Fibroblast of lung (primary cell): ENCODE measurements around the gene CXCL5.

Source experiments
- EZH2 ChIP-seq: IDR thresholded peaks from 2 replicates; pipeline ENCODE4 v1.5.1; 2012; ENCODE audit warnings: low read length, control low read depth, mild to moderate bottlenecking; ENCODE audit errors: missing control alignments
- TF ChIP-seq, protein P1 (sequence below), 2 donors: IDR thresholded peaks in 1 of 2; conservative IDR thresholded peaks in 1 of 2; 1 replicate in 1 of 2; 2 replicates in 1 of 2; pipeline ENCODE4 v1.5.1; 2011 to 2012; ENCODE audit warnings: low read length in 2 of 2, control low read depth in 1 of 2, inconsistent platforms in 1 of 2, low read depth in 1 of 2, mild to moderate bottlenecking in 1 of 2

- TF ChIP-seq, protein P1, sequence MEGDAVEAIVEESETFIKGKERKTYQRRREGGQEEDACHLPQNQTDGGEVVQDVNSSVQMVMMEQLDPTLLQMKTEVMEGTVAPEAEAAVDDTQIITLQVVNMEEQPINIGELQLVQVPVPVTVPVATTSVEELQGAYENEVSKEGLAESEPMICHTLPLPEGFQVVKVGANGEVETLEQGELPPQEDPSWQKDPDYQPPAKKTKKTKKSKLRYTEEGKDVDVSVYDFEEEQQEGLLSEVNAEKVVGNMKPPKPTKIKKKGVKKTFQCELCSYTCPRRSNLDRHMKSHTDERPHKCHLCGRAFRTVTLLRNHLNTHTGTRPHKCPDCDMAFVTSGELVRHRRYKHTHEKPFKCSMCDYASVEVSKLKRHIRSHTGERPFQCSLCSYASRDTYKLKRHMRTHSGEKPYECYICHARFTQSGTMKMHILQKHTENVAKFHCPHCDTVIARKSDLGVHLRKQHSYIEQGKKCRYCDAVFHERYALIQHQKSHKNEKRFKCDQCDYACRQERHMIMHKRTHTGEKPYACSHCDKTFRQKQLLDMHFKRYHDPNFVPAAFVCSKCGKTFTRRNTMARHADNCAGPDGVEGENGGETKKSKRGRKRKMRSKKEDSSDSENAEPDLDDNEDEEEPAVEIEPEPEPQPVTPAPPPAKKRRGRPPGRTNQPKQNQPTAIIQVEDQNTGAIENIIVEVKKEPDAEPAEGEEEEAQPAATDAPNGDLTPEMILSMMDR (conservative IDR thresholded peaks at IDR 0.05 in 1 of 2, IDR thresholded peaks at IDR 0.05 in 1 of 2; ENCODE audit: low read depth in 1 of 2, low read length in 2 of 2), result no peak
- TF ChIP-seq EZH2, result no peak
These were observed 48.7 kb upstream of the CXCL5 start for GRCh38 chr4:74047152-74047551.
